Measurements from ENCODE around the gene NFAT5.
A peak's percentile ranks its signal among the peaks of the same experiment; 100 is the strongest.
"Not testable (repeated sequence)": the region's sequence is repeated elsewhere in the genome, so short reads cannot be mapped to it uniquely, and the experiment has no call there.

The NFAT5 gene, protein sequence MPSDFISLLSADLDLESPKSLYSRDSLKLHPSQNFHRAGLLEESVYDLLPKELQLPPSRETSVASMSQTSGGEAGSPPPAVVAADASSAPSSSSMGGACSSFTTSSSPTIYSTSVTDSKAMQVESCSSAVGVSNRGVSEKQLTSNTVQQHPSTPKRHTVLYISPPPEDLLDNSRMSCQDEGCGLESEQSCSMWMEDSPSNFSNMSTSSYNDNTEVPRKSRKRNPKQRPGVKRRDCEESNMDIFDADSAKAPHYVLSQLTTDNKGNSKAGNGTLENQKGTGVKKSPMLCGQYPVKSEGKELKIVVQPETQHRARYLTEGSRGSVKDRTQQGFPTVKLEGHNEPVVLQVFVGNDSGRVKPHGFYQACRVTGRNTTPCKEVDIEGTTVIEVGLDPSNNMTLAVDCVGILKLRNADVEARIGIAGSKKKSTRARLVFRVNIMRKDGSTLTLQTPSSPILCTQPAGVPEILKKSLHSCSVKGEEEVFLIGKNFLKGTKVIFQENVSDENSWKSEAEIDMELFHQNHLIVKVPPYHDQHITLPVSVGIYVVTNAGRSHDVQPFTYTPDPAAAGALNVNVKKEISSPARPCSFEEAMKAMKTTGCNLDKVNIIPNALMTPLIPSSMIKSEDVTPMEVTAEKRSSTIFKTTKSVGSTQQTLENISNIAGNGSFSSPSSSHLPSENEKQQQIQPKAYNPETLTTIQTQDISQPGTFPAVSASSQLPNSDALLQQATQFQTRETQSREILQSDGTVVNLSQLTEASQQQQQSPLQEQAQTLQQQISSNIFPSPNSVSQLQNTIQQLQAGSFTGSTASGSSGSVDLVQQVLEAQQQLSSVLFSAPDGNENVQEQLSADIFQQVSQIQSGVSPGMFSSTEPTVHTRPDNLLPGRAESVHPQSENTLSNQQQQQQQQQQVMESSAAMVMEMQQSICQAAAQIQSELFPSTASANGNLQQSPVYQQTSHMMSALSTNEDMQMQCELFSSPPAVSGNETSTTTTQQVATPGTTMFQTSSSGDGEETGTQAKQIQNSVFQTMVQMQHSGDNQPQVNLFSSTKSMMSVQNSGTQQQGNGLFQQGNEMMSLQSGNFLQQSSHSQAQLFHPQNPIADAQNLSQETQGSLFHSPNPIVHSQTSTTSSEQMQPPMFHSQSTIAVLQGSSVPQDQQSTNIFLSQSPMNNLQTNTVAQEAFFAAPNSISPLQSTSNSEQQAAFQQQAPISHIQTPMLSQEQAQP (N-terminal part only)

DNA sequence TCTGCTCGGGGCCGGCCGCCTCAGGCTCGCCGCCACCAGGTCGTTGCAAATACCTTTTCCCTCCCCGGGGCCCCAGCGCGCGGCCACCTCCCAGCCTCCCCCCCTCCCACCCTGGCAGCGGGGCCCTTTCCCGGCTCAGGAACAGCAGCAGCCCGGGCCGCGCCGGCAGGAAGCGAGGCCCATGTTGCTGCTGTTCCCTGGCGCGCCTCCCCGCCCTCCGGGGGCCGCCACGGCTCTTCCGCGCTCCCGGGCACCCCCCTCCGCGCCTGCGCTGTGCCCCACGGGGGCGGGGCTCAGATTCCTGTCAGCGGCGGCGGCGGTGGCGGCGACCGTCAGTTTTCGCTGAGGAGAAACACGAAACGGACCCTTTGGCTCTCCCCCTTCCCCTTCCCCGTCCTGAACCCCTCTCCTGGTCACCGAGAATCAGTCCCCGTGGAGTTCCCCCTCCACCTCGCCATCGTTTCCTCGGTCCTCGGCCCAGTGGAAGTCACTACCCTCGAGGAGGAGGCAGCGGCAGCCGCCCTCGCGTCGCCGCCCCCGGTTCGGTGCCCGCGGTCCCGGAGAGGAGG lies at the start of gene NFAT5:
TSS of gene NFAT5 (plus strand) at position 296 of the 569 bp plus-strand sequence. CDS start 336 bp downstream, outside the sequence.
- peak; percentile 89 for DNase-seq

DNA sequence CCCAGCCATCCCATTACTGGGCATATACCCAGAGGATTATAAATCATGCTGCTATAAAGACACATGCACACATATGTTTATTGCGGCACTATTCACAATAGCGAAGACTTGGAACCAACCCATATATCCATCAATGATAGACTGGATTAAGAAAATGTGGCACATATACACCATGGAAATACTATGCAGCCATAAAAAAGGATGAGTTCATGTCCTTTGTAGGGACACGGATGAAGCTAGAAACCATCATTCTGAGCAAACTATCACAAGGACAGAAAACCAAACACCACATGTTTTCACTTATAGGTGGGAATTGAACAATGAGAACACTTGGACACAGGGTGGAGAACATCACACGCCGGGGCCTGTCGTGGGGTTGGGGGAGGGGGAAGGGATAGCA lies 47.9 kb upstream of the NFAT5 start:
- DNase-seq, result not testable (repeated sequence)

DNA sequence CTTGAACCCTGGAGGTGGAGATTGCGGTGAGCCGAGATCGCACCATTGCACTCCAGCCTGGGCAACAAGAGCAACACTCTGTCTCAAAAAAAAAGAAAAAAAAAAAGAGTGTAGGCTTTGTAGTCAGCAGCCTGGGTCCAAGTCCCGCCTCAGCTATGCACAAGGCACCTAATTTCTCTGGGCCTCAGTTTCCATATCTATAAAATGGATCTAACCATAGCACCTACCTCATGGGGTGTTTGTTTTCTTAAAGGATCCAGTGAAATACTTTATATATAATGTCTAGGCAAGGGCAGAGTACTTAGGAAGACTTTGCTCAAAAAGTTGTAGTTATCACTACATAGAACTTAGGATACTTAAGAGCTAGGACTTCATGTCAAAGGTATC lies 45.4 kb upstream of the NFAT5 start:
- DNase-seq, result no peak

DNA sequence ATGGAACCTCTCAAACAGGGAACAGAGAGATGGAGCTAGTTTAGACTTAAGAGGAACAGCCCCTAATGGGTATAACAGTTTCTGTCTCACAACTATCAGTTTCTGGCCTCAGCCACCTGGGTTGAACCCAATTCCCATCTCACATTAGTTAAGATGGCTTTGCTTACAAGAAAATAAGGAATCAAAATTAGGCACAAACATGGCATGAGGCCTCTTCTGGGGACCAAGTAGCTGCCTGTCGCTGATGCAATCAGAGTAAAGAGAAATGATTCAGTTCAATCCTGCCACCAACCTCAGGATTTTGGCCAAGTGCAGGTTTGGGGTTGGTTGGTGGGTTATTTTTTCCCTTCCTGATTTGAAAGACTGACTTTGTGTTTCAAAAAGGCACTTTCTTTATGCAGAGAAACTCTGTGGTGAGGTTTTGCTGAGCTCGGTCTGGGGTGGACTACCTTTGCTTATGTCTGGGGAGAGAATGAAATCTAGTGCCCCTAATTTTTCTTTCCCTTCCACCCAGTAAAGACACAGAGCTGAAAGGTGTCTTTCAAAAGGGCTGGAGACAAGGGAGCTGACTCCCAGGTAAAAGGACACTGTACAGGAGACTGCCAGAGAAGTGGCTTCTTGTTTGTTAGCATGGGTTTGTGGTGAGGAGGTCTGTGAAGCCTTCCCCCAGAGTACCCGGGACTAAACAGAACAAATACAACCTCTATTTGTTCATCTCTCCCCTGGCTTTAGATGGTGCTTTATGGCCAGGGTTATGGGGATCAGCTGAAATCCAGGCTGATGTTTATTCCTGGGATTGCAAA lies 44.8 kb upstream of the NFAT5 start:
- DNase-seq, result peak; percentile 50

DNA sequence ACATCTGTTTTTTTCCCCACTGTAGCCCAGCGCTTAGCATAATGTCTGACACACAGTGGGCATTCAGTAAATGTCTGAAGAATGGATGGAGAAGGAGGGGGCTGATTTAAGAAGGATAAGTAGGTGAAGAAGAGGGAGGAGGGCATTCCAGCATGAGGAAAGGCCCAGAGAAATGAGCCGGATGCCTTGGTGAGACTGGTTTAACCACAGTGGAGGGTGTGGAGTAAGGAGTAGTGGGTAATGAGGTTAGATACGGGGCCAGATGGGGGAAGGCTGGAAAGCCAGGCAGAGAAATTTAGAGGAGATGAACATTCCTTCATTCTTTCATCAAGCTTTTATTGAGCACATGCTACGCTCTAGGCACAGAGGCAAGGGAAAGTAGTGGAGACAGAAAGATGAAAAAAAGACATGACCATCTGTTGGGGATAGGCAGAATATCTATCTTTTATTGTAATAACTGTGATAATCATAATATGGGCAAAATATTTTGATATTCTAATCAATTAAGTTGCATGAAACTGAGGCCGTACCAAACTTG lies 43.7 kb upstream of the NFAT5 start:
- DNase-seq, result no peak

DNA sequence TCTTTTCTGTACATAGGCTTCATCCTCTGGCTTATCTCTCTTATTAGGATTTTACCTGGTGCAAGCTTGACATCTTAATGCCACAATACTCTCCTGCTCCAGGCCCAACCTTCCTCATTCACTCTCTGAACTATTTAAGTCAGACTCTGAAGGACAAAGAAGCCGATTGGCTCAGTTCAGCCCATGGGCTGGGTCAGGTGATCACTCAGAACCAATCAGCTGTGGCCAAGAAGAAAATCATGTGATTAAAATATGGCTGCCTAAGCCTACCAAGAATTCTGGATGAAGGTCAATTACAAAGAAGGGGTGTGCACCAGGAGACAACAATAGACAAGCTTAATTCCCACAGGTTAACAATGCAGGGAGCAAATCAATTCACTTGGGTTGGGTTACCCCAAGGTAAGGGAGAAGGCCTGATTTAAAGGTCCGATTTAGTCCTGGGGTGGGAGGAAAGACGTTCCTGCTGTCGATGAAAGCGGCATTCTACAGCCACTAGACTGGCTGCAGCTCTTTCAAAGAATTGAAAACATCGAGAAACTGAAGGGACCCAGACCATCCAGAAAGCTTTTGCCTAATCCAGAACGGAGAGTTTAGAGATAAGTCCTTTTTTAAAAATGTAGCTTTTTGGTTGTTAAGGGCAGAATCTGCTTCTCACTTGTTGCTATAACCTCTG lies 42.9 kb upstream of the NFAT5 start:
- peak; percentile 17 for DNase-seq

DNA sequence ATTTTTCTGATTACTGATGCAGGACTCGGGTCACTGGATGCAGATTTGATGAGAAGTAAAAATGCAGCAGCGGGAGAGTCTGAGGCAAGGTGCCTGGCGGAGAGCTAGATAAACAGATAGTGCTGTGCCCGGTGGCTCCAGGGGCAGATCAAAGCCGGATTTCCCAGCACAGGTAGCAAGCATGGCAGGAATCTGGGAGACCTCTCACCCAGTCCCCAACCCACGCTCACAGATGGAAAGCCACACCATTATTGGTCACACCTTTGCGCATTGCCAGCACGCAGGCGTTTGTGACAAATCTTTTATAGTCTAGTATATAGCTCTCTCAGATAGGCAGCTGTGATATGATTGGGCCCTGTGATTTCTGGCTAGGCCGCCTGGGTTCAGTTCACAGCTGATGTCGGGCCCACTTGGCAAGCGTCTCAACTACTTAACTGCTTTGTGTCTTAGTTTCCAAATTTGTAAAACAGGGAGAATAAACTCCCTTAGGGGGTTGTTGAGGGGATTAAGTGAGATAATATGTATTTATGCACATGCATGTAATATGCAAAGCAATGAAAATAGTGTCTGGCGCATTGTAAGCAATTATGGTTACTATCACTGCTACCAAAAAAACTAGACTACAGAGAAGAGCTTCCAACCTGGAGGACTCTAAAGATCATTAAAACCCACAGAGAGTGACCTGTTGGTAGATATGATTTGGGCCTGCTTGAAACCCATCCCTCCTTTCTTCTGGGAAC lies 42.0 kb upstream of the NFAT5 start:
- DNase-seq, result no peak

DNA sequence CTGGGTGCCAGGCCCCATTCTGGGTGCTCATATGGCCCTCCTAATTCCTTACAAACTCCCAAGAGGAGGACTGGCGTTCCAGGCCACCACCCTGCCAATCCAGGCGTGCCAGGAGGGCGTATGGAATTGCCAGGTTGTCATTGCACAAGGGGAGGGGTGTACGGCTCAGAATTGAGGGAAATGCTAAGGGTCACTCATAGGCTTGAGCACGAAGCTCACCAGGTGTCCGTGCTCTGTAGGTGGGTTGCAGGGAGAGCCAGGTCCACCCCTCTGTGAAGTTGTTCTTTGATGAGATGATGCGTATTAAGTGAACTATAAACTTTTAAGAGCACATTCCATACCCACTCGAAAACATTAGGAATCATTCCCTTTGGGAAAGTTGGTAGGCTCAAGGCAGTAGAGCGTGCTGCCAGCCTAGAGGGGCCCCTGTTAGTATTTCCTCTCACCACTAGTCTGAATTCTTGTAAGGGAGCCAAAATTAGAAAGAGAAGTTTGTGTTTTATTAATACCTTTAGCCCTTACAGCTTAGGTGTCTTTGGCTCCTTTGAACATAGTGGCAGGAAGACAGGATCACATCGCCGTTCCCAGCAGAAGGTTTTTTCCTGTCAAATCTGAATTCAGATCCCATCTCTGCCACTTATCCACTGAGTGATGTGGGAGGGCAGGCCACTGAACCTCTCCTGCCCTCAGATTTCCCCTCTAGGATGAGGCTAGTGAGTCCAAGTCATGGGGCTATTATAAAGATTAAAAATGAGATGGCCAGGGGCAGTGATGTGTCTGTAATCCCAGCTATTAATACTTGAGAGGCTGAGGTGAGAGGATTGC lies 38.7 kb upstream of the NFAT5 start:
- DNase-seq, result no peak

DNA sequence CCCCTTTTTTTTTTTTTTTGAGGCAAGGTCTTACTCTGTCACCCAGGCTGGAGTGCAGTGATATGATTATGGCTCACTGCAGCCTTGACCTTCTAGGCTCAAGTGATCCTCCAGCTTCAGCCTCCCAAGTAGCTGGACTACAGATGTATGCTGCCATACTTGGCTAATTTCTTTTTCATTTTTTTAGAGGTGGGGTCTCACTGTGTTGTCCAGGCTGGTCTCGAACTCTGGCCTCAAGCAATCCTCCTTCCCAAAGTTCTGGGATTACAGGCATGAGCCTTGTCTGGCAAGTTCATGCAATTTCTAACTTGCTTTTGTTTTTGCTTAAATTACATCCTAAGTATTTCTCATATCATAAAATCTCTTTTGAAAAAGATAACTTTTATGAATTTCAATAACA lies 33.8 kb upstream of the NFAT5 start:
- DNase-seq, result no peak

DNA sequence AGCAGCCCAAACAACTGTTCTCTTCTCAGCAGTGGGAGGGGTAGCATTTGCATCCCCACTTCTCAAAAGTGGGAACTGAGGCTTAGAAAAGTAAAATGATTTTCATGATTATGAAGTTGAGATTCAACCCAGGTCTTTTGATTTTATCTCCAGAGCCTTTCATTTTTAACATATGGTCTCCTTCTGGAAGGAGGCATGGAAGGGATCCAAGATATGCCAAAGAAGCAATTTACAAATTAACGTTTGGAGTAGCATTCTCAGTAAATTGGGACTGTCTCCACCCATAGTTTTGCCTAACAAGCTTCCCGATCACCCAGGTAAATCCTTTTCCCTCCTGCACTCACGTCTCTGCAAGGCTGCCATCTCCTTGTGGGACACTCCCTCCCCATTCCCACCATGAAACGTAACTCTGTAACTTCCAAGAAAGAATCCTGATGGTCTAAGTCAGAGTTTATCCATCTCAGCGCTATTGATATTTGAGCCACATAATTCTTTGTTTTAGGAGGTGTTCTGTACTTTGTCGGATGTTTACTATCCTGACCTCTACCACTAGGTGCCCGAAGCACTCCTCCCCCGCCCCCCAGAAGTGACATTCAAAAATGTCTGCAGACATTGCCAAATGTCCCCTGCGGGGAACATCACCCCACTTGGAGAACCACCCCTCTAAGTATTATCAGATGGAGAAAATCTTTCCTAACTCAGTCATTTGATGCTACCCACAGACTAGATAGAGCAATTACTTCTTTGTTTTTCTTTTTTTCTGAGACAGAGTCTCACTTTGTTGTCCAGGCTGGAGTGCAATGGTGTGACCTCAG lies 32.9 kb upstream of the NFAT5 start:
- DNase-seq, result no peak

DNA sequence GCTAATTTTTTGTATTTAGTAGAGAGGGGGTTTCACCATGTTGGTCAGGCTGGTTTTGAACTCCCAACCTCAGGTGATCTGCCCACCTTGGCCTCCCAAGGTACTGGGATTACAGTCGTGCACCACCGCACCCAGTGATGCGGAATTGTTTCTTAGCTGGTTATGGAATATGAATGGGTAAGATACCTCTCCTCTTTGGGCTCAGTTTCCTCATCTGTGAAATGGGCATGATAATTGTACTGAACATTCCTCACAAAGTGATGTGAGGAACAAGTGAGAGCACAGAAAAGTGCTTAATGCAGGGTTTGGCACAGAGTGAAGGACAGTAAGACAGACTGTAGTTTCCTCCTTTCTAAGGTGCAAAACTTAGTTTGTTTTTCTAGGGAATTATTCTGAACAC lies 31.0 kb upstream of the NFAT5 start:
- no peak for DNase-seq

DNA sequence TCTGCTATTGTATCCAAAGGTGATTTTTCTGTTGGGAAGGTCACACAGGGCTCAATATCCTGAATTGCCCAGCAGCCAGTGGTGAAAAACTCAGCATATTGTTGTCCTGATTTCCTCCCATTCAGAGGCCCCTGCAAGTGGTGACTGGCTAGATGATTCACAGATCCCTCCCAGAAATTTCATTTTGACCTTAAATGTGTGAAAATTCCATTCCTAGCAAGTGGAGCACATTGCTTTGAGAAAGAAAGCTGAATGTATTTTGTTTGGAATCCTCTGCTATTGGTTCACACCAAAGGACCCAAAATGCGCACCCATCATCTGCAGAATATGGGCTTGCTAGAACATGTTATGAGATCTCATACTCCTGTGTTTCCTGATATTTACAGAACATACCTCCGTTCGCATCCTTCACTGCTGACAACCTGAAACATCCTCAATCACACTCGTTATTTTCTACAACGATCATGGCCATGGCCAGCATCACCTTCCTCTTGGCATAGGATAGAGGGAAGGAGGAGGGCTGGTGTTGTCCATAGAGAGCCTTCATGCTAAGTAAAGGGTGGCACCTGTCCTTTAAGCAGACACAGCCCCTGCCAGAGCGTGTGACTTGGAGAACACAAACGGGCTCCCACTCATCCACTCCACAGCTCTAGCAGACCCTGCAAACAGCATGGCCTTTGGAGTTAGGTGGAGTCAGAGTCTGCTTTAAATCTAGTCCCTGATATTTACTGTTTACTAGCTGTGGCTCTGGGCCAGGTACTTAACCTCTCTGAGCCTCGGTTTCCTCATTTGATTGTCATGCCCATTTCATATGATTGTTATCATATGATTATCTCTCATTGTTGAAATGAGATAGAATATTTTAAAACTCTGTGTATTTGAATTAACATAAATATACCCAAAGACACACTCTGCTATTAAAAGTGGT lies 30.4 kb upstream of the NFAT5 start:
- DNase-seq, result no peak

DNA sequence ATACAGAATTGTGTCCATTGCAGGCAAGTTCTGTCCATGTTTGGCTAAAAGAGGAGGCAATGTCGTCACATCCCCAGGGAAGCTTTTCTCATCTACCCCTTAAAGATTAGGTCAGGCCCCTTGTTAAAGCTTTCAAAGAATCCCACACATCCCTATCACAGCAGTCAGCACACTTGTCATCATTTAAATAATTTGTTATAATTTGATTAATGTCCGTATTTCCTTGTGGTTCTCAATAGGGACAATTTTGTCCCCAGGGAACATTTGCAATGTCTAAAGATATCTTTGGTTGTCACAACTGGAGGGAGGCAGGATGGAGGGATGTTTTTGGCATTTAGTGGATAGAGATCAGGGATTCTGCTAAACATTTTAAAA lies 28.1 kb upstream of the NFAT5 start:
- DNase-seq, result no peak

DNA sequence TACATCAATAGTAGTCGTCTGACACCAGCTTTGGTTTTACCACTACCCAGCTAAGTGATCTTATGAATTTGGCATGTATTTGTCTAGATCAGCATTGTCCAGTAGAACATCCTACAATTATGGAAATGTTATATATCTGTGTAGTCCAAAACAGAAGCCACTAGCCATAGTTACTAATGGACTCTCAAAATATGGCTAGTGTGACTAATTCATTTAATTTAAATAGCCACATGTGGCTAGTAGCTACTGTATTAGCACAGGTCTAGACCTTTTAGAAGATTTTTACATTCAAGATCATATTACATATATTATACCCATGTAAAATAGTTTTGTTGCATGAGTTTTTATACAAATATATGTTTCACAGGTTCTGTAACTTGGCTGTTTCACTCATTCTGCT lies 27.0 kb upstream of the NFAT5 start:
- DNase-seq, result no peak

DNA sequence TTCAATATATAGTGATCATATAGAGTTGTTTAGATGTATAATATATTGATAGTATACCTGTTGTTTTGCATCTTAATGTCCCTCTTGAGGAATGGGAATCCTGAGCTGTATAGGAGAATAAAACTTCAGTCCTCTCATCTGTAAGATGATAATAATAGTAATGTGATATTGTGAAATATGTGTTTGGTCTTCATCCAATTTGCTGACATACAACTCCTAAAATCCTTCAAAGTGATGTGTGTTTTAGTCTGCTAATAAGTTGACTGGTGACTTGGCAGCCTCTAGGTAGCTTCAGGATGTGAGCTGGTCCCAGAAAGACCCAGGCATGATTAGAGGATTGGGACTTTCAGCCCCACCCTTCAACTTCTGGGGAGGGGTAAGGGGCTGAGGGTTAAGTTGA lies 22.8 kb upstream of the NFAT5 start:
- DNase-seq, result no peak

DNA sequence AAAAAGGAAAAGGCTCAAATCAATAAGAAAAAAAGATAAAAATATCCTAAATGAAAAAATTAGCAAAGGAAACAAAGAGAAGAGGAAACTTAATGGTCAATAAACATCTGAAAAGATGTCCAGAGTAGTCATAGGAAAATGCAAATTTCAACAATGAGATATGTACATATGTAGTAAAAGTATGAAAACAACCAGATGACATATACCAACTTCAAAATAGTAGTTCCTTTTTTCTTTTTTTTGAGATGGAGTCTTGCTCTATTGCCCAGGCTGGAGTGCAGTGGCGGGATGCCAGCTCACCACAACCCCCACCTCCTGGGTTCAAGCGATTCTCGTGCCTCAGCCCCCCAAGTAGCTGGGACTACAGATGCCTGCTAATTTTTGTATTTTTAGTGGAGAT lies 21.7 kb upstream of the NFAT5 start:
- no peak for DNase-seq

DNA sequence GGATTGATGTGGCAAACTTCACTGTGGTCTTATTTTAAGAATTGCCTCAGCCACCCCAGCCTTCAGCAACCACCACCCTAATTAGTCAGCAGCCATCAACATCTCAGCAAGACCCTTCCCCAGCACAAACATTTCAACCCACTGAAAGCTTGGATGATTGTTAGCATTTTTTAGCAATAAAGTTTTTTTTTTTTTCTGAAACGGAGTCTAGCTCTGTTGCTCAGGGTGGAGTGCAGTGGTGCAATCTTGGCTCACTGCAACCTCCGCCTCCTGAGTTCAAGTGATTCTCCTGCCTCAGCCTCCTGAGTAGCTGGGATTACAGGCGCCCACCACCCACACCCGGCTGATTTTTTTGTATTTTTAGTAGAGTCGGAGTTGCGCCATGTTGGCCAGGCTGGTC lies 19.1 kb upstream of the NFAT5 start:
- DNase-seq, result not testable (repeated sequence)

DNA sequence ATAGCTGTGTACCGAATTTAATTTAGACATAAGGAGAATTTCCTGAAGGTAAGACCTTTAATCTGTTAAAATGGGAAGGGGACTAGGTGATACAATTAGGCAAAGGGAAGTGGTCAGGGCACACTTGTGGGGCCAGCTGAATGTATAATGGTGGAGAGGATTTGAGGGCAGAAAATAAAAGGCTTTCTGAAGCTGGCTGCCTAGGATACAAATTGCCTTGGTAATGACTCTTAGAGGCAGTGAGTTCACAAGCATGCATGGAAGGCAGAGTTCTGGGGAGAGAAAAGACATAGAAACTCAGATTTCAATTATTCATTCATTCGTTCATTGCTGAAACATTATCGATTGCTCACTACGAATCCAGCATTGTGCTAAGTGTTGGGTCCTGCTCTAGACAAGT lies 12.4 kb upstream of the NFAT5 start:
- no peak for DNase-seq

Data from stimulated activated CD4-positive, alpha-beta T cell treated with anti-CD3 and anti-CD28 coated beads, Interleukin-15, amount 100 ng/mL, for 24 hours (primary cell).